Stimulated activated CD8-positive, alpha-beta memory T cell treated with anti-CD3 and anti-CD28 coated beads, Interleukin-4, amount 100 ng/mL, for 48 hours (primary cell): ENCODE measurements around the gene SRGAP3.

Experiments used
- DNase-seq: peaks from one replicate; pipeline ENCODE4 v3.0.0-alpha.2; 2020

The SRGAP3 gene

GRCh38 chr3:9040996-9041395, 208.4 kb downstream of the SRGAP3 start:
- DNase-seq = no peak

- DNase-seq = no peak
Observed at GRCh38 chr3:9037144-9037711, 212.2 kb downstream of the SRGAP3 start.

- DNase-seq = no peak
Observed at GRCh38 chr3:9036404-9037131, 212.9 kb downstream of the SRGAP3 start.

- no peak for DNase-seq
Observed at GRCh38 chr3:9035961-9036360, 213.5 kb downstream of the SRGAP3 start.

- no peak for DNase-seq
Observed at GRCh38 chr3:9035473-9035872, 214.0 kb downstream of the SRGAP3 start.

GRCh38 chr3:9033867-9034266, 215.6 kb downstream of the SRGAP3 start:
- no peak for DNase-seq

GRCh38 chr3:9032231-9032777, 217.1 kb downstream of the SRGAP3 start:
- DNase-seq = no peak

GRCh38 chr3:9030034-9030433, 219.4 kb downstream of the SRGAP3 start:
- no peak for DNase-seq

- no peak for DNase-seq
Observed at GRCh38 chr3:9028134-9028533, 221.3 kb downstream of the SRGAP3 start.

GRCh38 chr3:9026320-9027045, 223.0 kb downstream of the SRGAP3 start:
- no peak for DNase-seq

- DNase-seq = no peak
Observed at GRCh38 chr3:9024341-9024740, 225.1 kb downstream of the SRGAP3 start.

GRCh38 chr3:9023226-9023590, 226.2 kb downstream of the SRGAP3 start:
- no peak for DNase-seq

- DNase-seq = no peak
Observed at GRCh38 chr3:9022305-9023225, 226.9 kb downstream of the SRGAP3 start.

GRCh38 chr3:9021271-9022009, 228.0 kb downstream of the SRGAP3 start:
- DNase-seq = no peak

GRCh38 chr3:9020426-9020825, 229.0 kb downstream of the SRGAP3 start:
- DNase-seq = no peak

GRCh38 chr3:9019259-9019961, 230.0 kb downstream of the SRGAP3 start:
- no peak for DNase-seq

- no peak for DNase-seq
Observed at GRCh38 chr3:9015250-9015649, 234.2 kb downstream of the SRGAP3 start.

- no peak for DNase-seq
Observed at GRCh38 chr3:9013782-9014563, 235.5 kb downstream of the SRGAP3 start.

- no peak for DNase-seq
Observed at GRCh38 chr3:9012521-9012920, 236.9 kb downstream of the SRGAP3 start.

GRCh38 chr3:9009976-9010545, 239.4 kb downstream of the SRGAP3 start:
- no peak for DNase-seq
